IMR-90 (cell line): ENCODE data around the gene CMTM8. TPM values are rescaled to one million over a fixed set of nuclear protein-coding genes. Genes with fewer than 3 reads are reported as not detected.

Source experiments
- ATAC-seq: fragments of 200-7000 bp; cut with Tn5 transposase; 2 replicates; pipeline ENCODE4 v1.9.1; 2020; ENCODE audit warnings: low read depth, mild to moderate bottlenecking, moderate library complexity
- BruUV-seq: library from RNA; stranded (reverse); fragments of 400-500 nt; replicated peaks from 2 replicates; lab custom pipeline; 2021; lab: Mats Ljungman, UMichigan
- CTCF ChIA-PET: fragments of 300-600 bp; formaldehyde crosslinking; extraction: SDS; loops from one replicate; lab custom pipeline; 2021; ENCODE audit warnings: antibody characterized with exemption; lab: Yijun Ruan, JAX
- POLR2A ChIA-PET: fragments of 300-600 bp; sonication (Branson Sonifier 250); formaldehyde crosslinking; loops from one replicate; lab custom pipeline; 2022; ENCODE audit warnings: antibody characterized with exemption; ENCODE audit not compliant: unreplicated experiment; lab: Charles Lee
- DNase-seq: peaks from one replicate; pipeline ENCODE4 v3.0.0; 2013
- H2AFZ ChIP-seq: replicated peaks from 2 replicates; pipeline ENCODE3; 2013; ENCODE audit warnings: low read length, mild to moderate bottlenecking; ENCODE audit not compliant: poor library complexity
- H2AK5ac ChIP-seq: 2 replicates; pipeline ENCODE4 v1.6.1; 2013; ENCODE audit warnings: low read depth, low read length, inconsistent platforms
- H2AK9ac ChIP-seq: replicated peaks from 2 replicates; pipeline ENCODE3; 2013; ENCODE audit warnings: mild to moderate bottlenecking, low read depth, low read length, moderate library complexity; ENCODE audit not compliant: poor library complexity
- H2BK120ac ChIP-seq: 2 replicates; pipeline ENCODE4 v1.6.1; 2013; ENCODE audit warnings: low read depth, low read length, inconsistent platforms
- H2BK15ac ChIP-seq: 3 replicates; pipeline ENCODE4 v1.6.1; 2013; ENCODE audit warnings: low read depth, low read length, inconsistent platforms
- H2BK20ac ChIP-seq: 2 replicates; pipeline ENCODE4 v1.6.1; 2013; ENCODE audit warnings: low read depth, mild to moderate bottlenecking, inconsistent platforms, low read length, moderate library complexity
- H2BK5ac ChIP-seq: 2 replicates; pipeline ENCODE4 v1.6.1; 2013; ENCODE audit warnings: mild to moderate bottlenecking, low read depth, low read length, inconsistent platforms; ENCODE audit not compliant: poor library complexity, severe bottlenecking
- H3K14ac ChIP-seq: replicated peaks from 2 replicates; pipeline ENCODE4 v1.6.1; 2013; ENCODE audit warnings: low read depth, low read length, inconsistent platforms
- H3K18ac ChIP-seq: 2 replicates; pipeline ENCODE4 v1.6.1; 2013; ENCODE audit warnings: low read depth, low read length, control low read depth
- H3K23ac ChIP-seq: 2 replicates; pipeline ENCODE4 v1.6.1; 2013; ENCODE audit warnings: low read depth, low read length, inconsistent platforms
- H3K27ac ChIP-seq: 2 replicates; pipeline ENCODE4 v1.5.1; 2013; ENCODE audit warnings: mild to moderate bottlenecking, control low read depth, low read length; ENCODE audit not compliant: insufficient read depth
- H3K27me3 ChIP-seq: 2 replicates; pipeline ENCODE4 v1.6.1; 2013; ENCODE audit warnings: low read length; ENCODE audit not compliant: control insufficient read depth, insufficient read depth
- H3K36me3 ChIP-seq: 2 replicates; pipeline ENCODE4 v1.6.1; 2013; ENCODE audit warnings: low read length, mixed read lengths; ENCODE audit not compliant: control insufficient read depth, insufficient read depth
- H3K4ac ChIP-seq: 2 replicates; pipeline ENCODE4 v1.6.1; 2013; ENCODE audit warnings: low read depth, low read length, inconsistent platforms
- H3K4me1 ChIP-seq: 2 replicates; pipeline ENCODE4 v1.6.1; 2013; ENCODE audit warnings: low read length, mixed read lengths; ENCODE audit not compliant: control insufficient read depth, insufficient read depth
- H3K4me2 ChIP-seq: 2 replicates; pipeline ENCODE4 v1.6.1; 2013; ENCODE audit warnings: low read depth, mild to moderate bottlenecking, control low read depth, low read length, moderate library complexity
- H3K4me3 ChIP-seq: 2 replicates; pipeline ENCODE4 v1.5.1; 2013; ENCODE audit warnings: low read depth, mild to moderate bottlenecking, control low read depth, low read length, moderate library complexity; ENCODE audit not compliant: insufficient read depth
- H3K56ac ChIP-seq: 2 replicates; pipeline ENCODE4 v1.6.1; 2013; ENCODE audit warnings: low read length, inconsistent platforms; ENCODE audit not compliant: insufficient read depth; ENCODE audit errors: extremely low read depth
- H3K79me1 ChIP-seq, 2 experiments: 2 replicates each; pipeline ENCODE4 v1.6.1; 2013; ENCODE audit warnings: low read length in 2 of 2, inconsistent platforms in 1 of 2, low read depth in 1 of 2
- H3K9ac ChIP-seq: 2 replicates; pipeline ENCODE4 v1.6.1; 2013; ENCODE audit warnings: low read depth, low read length, control low read depth
- H3K9me1 ChIP-seq: 2 replicates; pipeline ENCODE4 v1.6.1; 2013; ENCODE audit warnings: low read length, inconsistent platforms; ENCODE audit not compliant: insufficient read depth
- H3K9me3 ChIP-seq: 2 replicates; pipeline ENCODE4 v1.6.1; 2013; ENCODE audit warnings: low read length; ENCODE audit not compliant: control insufficient read depth, insufficient read depth
- H4K20me1 ChIP-seq: 2 replicates; pipeline ENCODE4 v1.6.1; 2013; ENCODE audit warnings: low read length, inconsistent platforms; ENCODE audit not compliant: insufficient read depth
- H4K5ac ChIP-seq: 2 replicates; pipeline ENCODE4 v1.6.1; 2013; ENCODE audit warnings: mild to moderate bottlenecking, low read depth, low read length, control low read depth
- H4K8ac ChIP-seq, 2 experiments: 2 replicates each; pipeline ENCODE4 v1.6.1; 2013; ENCODE audit warnings: low read depth in 2 of 2, low read length in 2 of 2, control low read depth in 1 of 2, inconsistent platforms in 1 of 2
- H4K91ac ChIP-seq: 2 replicates; pipeline ENCODE4 v1.6.1; 2013; ENCODE audit warnings: low read depth, low read length, inconsistent platforms; ENCODE audit not compliant: insufficient read depth
- BHLHE40 ChIP-seq: fragments of 150-350 bp; IDR thresholded peaks from 2 replicates; pipeline ENCODE4 v1.6.1; 2016; ENCODE audit warnings: mild to moderate bottlenecking, low read depth, low read length
- MXI1 ChIP-seq: IDR thresholded peaks from 2 replicates; pipeline ENCODE4 v1.6.1; 2012; ENCODE audit warnings: low read depth, mild to moderate bottlenecking, low read length, moderate library complexity, borderline replicate concordance
- WGBS, 2 experiments: methylation state at CpG; one replicate each; pipeline versions ENCODE4 v1.1.5 to v1.1.7; 2013; ENCODE audit warnings: missing lambda C conversion rate in 2 of 2; ENCODE audit not compliant: insufficient read length in 1 of 2; ENCODE audit errors: extremely low coverage in 2 of 2; 5-methylcytosine and 5-hydroxymethylcytosine counted together
- dilution Hi-C: fragments of 300-500 bp; cut with HindIII; formaldehyde crosslinking; loops from one replicate; pipeline ENCODE4 v1.14.3; 2018; ENCODE audit warnings: low sequenced_read_pairs; ENCODE audit not compliant: unreplicated experiment
- in situ Hi-C: fragments of 300-500 bp; cut with MboI; formaldehyde crosslinking; loops from 3 replicates; pipeline ENCODE4 v1.14.3; 2019; ENCODE audit warnings: low sequenced_read_pairs, inconsistent platforms, mixed read lengths
- intact Hi-C: fragments of 100-400 bp; cut with micrococcal nuclease; formaldehyde crosslinking; loops from 2 replicates; pipeline ENCODE4 v1.10.0; 2022
- polyA plus RNA-seq, 3 experiments: library from polyadenylated mRNA; depleted of rRNA; stranded (reverse); fragments of >200 nt; gene quantifications; 2 replicates each; pipeline ENCODE4 v1.2.3, GENCODE V29; 2012; ENCODE audit warnings: low replicate concordance in 1 of 3
- total RNA-seq: library from RNA; depleted of rRNA; stranded (reverse); fragments of >200 nt; gene quantifications from 2 replicates; pipeline ENCODE4 v1.2.3, GENCODE V29; 2012

CMTM8 gene
- total and polyA plus RNA-seq, 2 of the 4 experiments (the other 2 are of a cell fraction): 0.15 TPM; not detected in 1

- H3K9me3 ChIP-seq: no peaks in the 10 kb centered on the region
- no peaks in the 10 kb centered on the region; the same call in 1 of the 2 replicates for H3K27me3 ChIP-seq
- H3K36me3 ChIP-seq: no peaks in the 10 kb centered on the region
- dilution Hi-C loops: no loop called here
- H3K9me1 ChIP-seq: no peaks in the 10 kb centered on the region
- H2BK15ac ChIP-seq: no peak overlapping the region
- H3K56ac ChIP-seq: no peak overlapping the region
- intact Hi-C loops: no loop called here
- no peaks in the 10 kb centered on the region for H3K79me1 ChIP-seq
- BruUV-seq: no TSS peak
- ATAC-seq: no peak
- TF ChIP-seq MXI1 (no peak), BHLHE40 (no peak)
- no peak for DNase-seq
- H4K20me1 ChIP-seq: no peaks in the 10 kb centered on the region
- WGBS, 2 experiments: no CpG with 5 or more reads among the region's 2 CpGs
- H2AFZ ChIP-seq: no peak overlapping the region
- H4K8ac ChIP-seq: no peak overlapping the region
- H3K4me2 ChIP-seq: no peak overlapping the region
- no peak overlapping the region for H3K23ac ChIP-seq
- no peak overlapping the region for H3K18ac ChIP-seq
- H3K27ac ChIP-seq: no peak overlapping the region
- ChIA-PET POLR2A (no interaction called here), CTCF (interaction anchor here (0.6 kb wide), 1 partner anchor 406 kb away, joined by 14 read pairs; no protein-coding TSS in a partner anchor)
- no peak overlapping the region for H2AK9ac ChIP-seq
- no peak overlapping the region for H3K14ac ChIP-seq
- H2BK5ac ChIP-seq: no peak overlapping the region
- no peak overlapping the region for H3K4ac ChIP-seq
- H3K9ac ChIP-seq: no peak overlapping the region
- H2BK120ac ChIP-seq: no peak overlapping the region
- H4K91ac ChIP-seq: no peak overlapping the region
- in situ Hi-C loops: no loop called here
- no peak overlapping the region for H2BK20ac ChIP-seq
- no peak overlapping the region for H3K4me3 ChIP-seq
- H4K5ac ChIP-seq: no peak overlapping the region
- H2AK5ac ChIP-seq: no peak overlapping the region
- no peaks in the 10 kb centered on the region for H3K4me1 ChIP-seq
These were observed 23.7 kb downstream of the CMTM8 start for GRCh38 chr3:32262201-32262600.
